Measurements from ENCODE around the gene SEL1L.

SEL1L gene

GRCh38 chr14:81485372-81485771 lies 48.3 kb downstream of the SEL1L start:
- TF ChIP-seq CTCF (IDR thresholded peaks at IDR 0.05; ENCODE audit: low read depth, low read length) = no peak
- DNase-seq (ENCODE audit: extremely low read depth, low read depth) = no peak

GRCh38 chr14:81484120-81484519 lies 49.5 kb downstream of the SEL1L start:
- DNase-seq (ENCODE audit: extremely low read depth, low read depth) = no peak
- no peak for TF ChIP-seq CTCF (IDR thresholded peaks at IDR 0.05; ENCODE audit: low read depth, low read length)

GRCh38 chr14:81480741-81481140 lies 52.9 kb downstream of the SEL1L start:
- no peak for DNase-seq (ENCODE audit: extremely low read depth, low read depth)
- no peak for TF ChIP-seq CTCF (IDR thresholded peaks at IDR 0.05; ENCODE audit: low read depth, low read length)

GRCh38 chr14:81478446-81478845 lies 55.2 kb downstream of the SEL1L start:
- TF ChIP-seq CTCF (IDR thresholded peaks at IDR 0.05; ENCODE audit: low read depth, low read length) = no peak
- no peak for DNase-seq (ENCODE audit: extremely low read depth, low read depth)

- no peak for DNase-seq (ENCODE audit: extremely low read depth, low read depth)
- no peak for TF ChIP-seq CTCF (IDR thresholded peaks at IDR 0.05; ENCODE audit: low read depth, low read length)
Observed at GRCh38 chr14:81476816-81477215, 56.8 kb downstream of the SEL1L start.

- no peak for DNase-seq (ENCODE audit: extremely low read depth, low read depth)
- no peak for TF ChIP-seq CTCF (IDR thresholded peaks at IDR 0.05; ENCODE audit: low read depth, low read length)
Observed at GRCh38 chr14:81474685-81475324, 58.8 kb downstream of the SEL1L start.

- no peak for DNase-seq (ENCODE audit: extremely low read depth, low read depth)
- no peak for TF ChIP-seq CTCF (IDR thresholded peaks at IDR 0.05; ENCODE audit: low read depth, low read length)
Observed at GRCh38 chr14:81474148-81474492, 59.5 kb downstream of the SEL1L start.

All from AG09319 (cell line).